H1 (cell line): ENCODE results near the gene BSDC1. TPM values are rescaled to one million over a fixed set of nuclear protein-coding genes. Genes with fewer than 3 reads are reported as not detected.

Source experiments
- CHD7 ChIP-seq: fragments of 300-600 bp; sonication (generic); IDR thresholded peaks from 2 replicates; pipeline ENCODE4 v1.7.1; 2012; ENCODE audit warnings: low read length, moderate library complexity, mild to moderate bottlenecking, inconsistent platforms; ENCODE audit not compliant: insufficient replicate concordance
- POLR2A ChIP-seq, 2 experiments: IDR thresholded peaks; 1 replicate in 1 of 2; 2 replicates in 1 of 2; pipeline ENCODE4 v1.6.1; 2011; ENCODE audit warnings: low read depth in 2 of 2, low read length in 2 of 2, mild to moderate bottlenecking in 2 of 2; ENCODE audit errors: control extremely low read depth in 1 of 2
- polyA plus RNA-seq, 7 experiments: library from polyadenylated mRNA; depleted of rRNA in 3 of 7; stranded (reverse) in 5 of 7; unstranded in 2 of 7; fragments of >200 nt in 5 of 7; fragments of 200-250 nt in 2 of 7; gene quantifications; 1 replicate in 5 of 7; 2 replicates in 1 of 7; 4 replicates in 1 of 7; pipeline versions ENCODE4 v1.2.1 to v1.2.3, GENCODE V29; 2011 to 2013; ENCODE audit warnings: missing spikeins in 2 of 7, mixed read lengths in 2 of 7
- total RNA-seq: library from RNA; stranded (reverse); fragmentation: NEBNext Ultra II Directional; extraction: Animal tissue kit (Norgen Biotek cat#: 25700); gene quantifications from 2 replicates; pipeline ENCODE4 v1.2.1, GENCODE V29; 2021

The BSDC1 gene
- total and polyA plus RNA-seq, 2 of the 8 experiments (the other 6 are each of a cell fraction or from before 2014, with no cell fraction given) = 24.8 to 40.7 TPM

- TF ChIP-seq CHD7 = no peak
- no peak for TF ChIP-seq POLR2A (IDR thresholded peaks at IDR 0.05; ENCODE audit: control extremely low read depth in 1 of 2, low read depth in 2 of 2, low read length in 2 of 2)
Observed at GRCh38 chr1:32327204-32327603, 67.0 kb downstream of the BSDC1 start (continued).
